Inflammatory macrophage (primary cell): Measurements from ENCODE around the gene SIAE.
"Not testable (repeated sequence)": the region's sequence is repeated elsewhere in the genome, so short reads cannot be mapped to it uniquely, and the experiment has no call there.

Experiments
- DNase-seq, 2 donors: peaks; one replicate each; pipeline ENCODE4 v3.0.0-alpha.2; 2020 to 2022

SIAE gene

DNA sequence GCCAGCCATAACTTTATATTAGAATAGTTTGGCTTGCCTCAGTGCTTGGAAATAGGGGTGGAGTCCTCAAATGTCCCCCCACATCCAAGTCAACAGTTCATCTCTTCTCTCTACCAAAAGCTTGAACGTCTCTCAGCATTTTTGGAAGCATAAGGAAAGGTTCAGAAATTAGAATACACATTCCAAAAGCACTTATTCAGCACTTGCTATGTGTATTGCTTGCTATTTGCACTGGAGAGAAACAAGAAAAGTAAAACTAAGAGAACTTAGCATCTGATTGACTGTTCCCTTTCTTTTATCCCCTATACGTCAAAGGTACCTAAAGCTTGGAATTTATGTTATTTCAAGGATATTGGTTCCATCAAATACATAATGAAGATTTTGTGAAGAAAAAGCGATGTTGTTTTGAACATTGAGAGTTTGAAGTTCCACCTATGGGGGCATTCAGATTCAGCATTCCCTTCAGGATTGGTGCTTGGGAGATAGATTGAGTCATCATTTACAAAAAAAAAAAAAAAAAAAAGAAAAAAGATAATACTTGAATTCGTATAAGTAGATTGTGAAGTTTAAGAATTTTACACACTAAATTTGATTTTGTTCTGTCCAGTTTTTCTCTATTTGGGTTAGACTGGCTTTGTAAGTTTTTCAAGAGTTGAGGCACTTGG lies 49.5 kb downstream of the SIAE start:
- no peak for DNase-seq

DNA sequence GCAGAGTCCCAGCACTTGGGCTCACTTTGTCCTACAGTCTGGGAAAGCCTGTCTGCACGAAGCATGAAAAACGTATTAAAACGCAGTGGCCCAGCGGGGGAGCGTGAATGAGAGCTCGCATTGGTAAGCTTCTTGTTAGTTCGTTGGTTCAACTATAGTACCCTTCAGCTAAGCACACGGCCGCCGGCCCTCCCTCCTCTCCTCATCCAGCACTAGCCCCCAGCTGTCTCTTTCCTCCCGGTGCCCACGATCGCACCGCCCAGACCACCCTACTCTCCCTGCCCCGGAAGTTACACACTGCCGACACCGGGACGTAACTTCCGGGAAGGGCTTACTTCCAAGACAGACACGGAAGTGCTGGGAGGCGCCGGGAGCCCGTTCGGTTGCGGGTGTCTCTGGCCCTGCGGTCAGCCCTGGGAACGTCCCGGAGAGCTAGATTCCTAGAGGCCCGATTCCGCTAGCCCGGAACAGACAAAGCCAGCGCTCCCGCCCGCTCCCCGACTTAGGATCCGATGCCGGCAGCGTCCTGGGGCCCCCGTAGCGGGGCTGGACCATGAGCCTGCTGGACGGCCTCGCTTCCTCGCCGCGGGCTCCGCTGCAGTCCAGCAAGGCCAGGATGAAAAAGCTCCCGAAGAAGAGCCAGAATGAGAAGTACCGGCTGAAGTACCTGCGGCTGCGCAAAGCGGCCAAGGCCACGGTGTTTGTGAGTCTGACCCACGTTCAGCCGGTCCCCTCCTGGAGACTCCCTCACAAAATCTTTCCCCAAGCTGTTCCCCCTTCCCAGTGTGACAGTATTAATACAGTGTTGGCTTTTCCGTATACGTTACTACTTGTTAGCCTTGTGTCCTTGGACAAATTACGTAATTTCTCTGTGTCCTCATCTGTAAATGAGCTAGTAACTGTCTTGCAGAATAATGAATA lies 50.7 kb downstream of the SIAE start, which contains the start of gene TBRG1:
TSS of gene TBRG1 (plus strand) at position 334 of the 921 bp plus-strand sequence. CDS start at position 554, 220 bp downstream.
- peak; percentile 87 to 91 for DNase-seq

GRCh38 chr11:124618863-124619262 lies 54.7 kb downstream of the SIAE start:
- no peak for DNase-seq

GRCh38 chr11:124612567-124613246 lies 60.8 kb downstream of the SIAE start:
- no peak for DNase-seq

- no peak for DNase-seq
Observed at GRCh38 chr11:124612045-124612444, 61.5 kb downstream of the SIAE start.

DNA sequence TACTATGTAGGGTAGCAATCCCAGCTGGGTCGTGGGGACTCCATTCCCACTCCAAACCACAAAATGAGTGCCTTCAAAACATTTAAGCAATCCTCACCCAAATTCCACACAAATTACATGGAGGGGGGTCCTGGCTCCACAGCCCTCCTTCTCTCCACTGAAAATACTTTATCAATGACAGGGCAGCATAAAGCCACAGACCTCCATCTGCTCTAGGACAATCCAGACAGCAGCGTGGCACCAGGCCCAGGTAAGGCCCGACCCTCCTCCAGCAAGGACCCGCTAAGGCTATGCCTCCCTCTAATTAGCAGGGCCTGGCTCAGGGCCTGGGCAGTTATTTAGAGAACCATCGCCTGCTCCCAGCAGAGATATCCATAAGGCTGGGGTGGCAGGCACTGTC lies 62.5 kb downstream of the SIAE start, which contains the start of gene PANX3:
TSS of gene PANX3 (plus strand) at position 365 of the 400 bp plus-strand sequence. CDS start 129 bp downstream, outside the sequence.
- DNase-seq, result no peak

GRCh38 chr11:124610295-124610694 lies 63.2 kb downstream of the SIAE start:
- DNase-seq, result no peak

DNA sequence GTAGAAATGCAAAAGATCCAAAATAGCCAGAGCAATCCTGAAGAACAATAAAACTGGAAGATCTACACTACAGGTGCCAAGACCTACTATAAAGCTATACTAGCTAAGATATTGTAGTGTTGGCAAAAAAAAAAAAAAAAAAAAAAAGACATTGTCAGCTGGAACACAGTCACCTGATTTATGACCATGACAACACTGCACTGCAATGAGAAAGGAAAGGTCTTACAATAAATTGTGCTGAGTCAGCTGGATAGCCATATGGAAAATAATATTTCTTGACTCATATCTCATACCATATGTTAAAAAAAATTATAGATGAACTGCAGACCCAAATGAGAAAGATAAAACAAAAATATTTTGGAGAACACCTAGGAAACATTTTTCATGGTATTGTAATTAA lies 65.4 kb downstream of the SIAE start:
- DNase-seq, result peak; percentile 5 to 13

GRCh38 chr11:124605719-124606118 lies 67.8 kb downstream of the SIAE start:
- DNase-seq, result peak; percentile 90 to 93

- DNase-seq, result not testable (repeated sequence)
Observed at GRCh38 chr11:124602723-124603122, 70.8 kb downstream of the SIAE start.

- peak in 1 of 2 donors; percentile 18 for DNase-seq
Observed at GRCh38 chr11:124602193-124602592, 71.3 kb downstream of the SIAE start.

- no peak for DNase-seq
Observed at GRCh38 chr11:124600621-124601320, 72.8 kb downstream of the SIAE start.

DNA sequence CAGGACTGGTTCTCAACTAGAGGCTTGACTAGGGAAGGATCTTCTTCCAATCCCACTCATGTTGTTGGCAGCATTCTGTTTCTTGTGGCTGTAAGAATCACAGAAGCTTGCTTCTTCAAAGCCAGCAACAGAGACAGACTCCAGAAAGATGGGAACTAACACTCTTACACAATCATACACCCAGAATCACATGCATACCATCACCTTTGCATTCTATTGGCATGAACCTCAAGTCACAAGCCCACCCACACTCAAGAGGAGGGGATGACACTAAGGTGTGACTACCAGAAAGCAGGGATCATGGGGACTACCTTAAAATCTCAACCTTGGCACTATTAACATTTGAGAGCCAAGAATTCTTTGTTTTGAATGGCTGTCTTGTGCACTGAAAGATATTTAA lies 75.9 kb downstream of the SIAE start:
- peak; percentile 16 to 36 for DNase-seq

GRCh38 chr11:124595302-124595701 lies 78.2 kb downstream of the SIAE start:
- DNase-seq, result no peak

DNA sequence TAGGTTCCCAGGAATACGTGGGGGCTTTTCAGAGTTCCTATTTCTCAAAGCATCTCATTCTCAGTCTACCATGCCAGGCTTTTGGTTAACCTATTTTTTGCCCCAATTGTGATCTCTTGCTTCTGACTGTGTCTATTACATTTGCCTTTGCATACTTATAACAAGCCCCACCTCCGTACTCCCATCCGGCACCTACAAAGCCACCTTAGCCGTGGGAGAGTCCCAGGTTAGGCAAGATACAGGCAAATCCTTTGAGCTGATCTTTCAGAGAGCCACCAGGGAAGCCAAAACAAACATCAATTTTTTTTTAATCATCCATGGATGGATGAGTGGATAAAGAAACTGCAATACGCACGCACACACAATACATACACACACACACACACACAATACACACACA lies 80.9 kb downstream of the SIAE start:
- DNase-seq, result no peak

GRCh38 chr11:124591430-124591829 lies 82.1 kb downstream of the SIAE start:
- no peak for DNase-seq

GRCh38 chr11:124586238-124586860 lies 87.2 kb downstream of the SIAE start:
- peak; percentile 69 to 70 for DNase-seq

- DNase-seq, result no peak
Observed at GRCh38 chr11:124584681-124585372, 88.7 kb downstream of the SIAE start.

DNA sequence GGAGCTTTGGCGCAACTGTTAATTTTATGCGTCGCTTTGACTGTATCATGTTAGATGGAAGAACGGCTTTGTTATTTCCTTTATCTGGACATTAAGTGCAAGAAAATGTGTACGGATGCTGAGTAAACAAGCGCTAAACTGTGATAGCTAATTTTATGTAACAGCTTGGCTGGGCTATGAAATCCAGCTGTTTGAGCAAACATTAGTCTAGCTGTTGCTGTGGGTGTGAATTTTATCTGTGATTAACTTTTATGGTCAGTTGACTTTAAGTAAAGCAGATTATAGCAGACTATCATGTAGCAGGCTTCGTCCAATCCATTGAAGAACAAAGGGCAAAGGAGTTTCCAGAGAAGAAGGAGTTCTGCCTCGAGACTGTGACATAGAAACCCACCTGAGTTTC lies 89.8 kb downstream of the SIAE start:
- no peak for DNase-seq
